Measurements from ENCODE around the gene PREX1.

GRCh38 chr20:48632017-48632824 is 195.6 kb downstream of the PREX1 start:
- TF ChIP-seq CTCF (conservative IDR thresholded peaks at IDR 0.05; ENCODE audit: low read length) (no peak), EZH2phosphoT487 (IDR thresholded peaks at IDR 0.05; ENCODE audit: borderline replicate concordance, low read depth, low read length) (no peak)

Data from OCI-LY7 (cell line).